ENCODE results near the gene SMTNL1. TPM values are rescaled to one million over a fixed set of nuclear protein-coding genes. Genes with fewer than 3 reads are reported as not detected.

Gene SMTNL1
- total and polyA plus RNA-seq, 4 donors, result not detected

DNA sequence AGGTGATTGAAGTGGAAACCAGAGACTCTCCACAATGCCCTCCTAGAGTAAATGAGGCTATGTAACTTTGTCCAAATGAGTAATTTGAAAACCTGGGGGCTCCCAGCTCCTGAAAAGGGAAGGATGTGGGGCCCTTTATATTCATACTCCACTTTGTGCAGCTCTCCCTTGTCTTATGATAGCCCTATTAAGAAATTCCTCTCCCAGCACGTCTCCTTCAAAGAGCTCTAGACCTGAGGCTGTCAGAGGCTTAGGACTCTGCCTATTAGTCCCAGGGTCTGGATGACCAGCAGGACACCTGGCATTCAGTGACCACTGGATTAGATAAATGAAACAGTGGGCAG lies 24.0 kb upstream of the SMTNL1 start:
- 38% methylated on average over 1 of the region's 1 CpG for WGBS

DNA sequence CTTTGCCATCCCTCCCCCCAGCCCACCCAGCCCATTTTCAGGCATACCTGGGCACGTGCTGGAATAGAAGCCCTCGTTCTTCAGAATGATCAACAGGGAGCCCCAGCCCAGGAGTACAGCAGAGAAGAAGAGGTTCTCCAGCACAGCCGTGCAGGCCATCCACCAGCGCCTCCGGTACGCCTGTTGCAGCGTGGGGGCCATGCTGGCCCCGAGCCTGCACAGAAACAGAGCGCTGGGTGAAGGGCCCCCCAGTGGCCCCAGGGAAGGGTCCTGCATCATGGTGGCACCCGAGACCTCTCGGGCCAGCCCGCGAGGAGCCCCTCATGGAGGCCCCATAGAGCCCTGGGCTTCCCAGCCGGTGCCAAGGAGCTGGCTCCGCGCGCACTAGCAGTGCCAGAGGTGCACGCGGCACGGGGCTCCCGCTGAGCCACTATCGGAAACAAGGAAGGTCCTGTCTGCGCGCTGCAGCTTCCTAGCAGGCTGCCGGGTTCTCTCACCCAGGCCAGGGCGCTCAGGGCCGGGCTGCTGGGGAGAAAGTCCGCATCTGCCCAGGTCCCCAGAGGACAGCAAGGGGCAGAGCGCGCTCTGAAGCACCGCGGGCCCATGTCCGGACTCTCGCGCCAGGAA lies 23.4 kb upstream of the SMTNL1 start:
- no peaks in the 10 kb centered on the region for H3K27me3 ChIP-seq (ENCODE audit: control insufficient read depth in 4 of 4, insufficient read depth in 4 of 4, low read length in 3 of 4)
- peak; percentile 61 for DNase-seq (ENCODE audit: low spot score)
- WGBS, result 7% methylated on average over 35 of the region's 35 CpGs
- peak overlapping the region; percentile 79 to 84 for H3K27ac ChIP-seq (ENCODE audit: low read depth in 1 of 2, low read length in 2 of 2)
- H3K9me3 ChIP-seq (ENCODE audit: control insufficient read depth in 4 of 4, low read length in 3 of 4), result no peaks in the 10 kb centered on the region
- peaks cover 1 to 29% (median 22%) of the 10 kb centered on the region in 4 donors for H3K4me1 ChIP-seq (ENCODE audit: control insufficient read depth in 4 of 4, insufficient read depth in 4 of 4, low read length in 3 of 4)
- no peak for TF ChIP-seq NR2F2 (IDR thresholded peaks at IDR 0.05)
- TF ChIP-seq FOXA2 (IDR thresholded peaks at IDR 0.05), result no peak
- no peak for TF ChIP-seq HNF4A (conservative IDR thresholded peaks at IDR 0.05)
- no peak for TF ChIP-seq FOXA1 (IDR thresholded peaks at IDR 0.05)
- no peak for TF ChIP-seq YY1 (IDR thresholded peaks at IDR 0.05)
- TF ChIP-seq, protein P1, sequence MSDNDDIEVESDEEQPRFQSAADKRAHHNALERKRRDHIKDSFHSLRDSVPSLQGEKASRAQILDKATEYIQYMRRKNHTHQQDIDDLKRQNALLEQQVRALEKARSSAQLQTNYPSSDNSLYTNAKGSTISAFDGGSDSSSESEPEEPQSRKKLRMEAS (IDR thresholded peaks at IDR 0.05), result no peak
- peak overlapping the region; percentile 79 to 97 (median 93) for H3K4me3 ChIP-seq (ENCODE audit: low read depth in 1 of 3, low read length in 3 of 3)
- peaks cover 0 to 8% (median 2%) of the 10 kb centered on the region in 4 donors for H3K36me3 ChIP-seq (ENCODE audit: control insufficient read depth in 4 of 4, insufficient read depth in 3 of 4, low read depth in 1 of 4, low read length in 3 of 4)
- H3K9ac ChIP-seq (ENCODE audit: low read depth in 1 of 2, low read length in 2 of 2), result peak overlapping the region; percentile 16 to 64

More for the DNA sequence above, 24.0 kb upstream of the SMTNL1 start:
- no peaks in the 10 kb centered on the region for H3K27me3 ChIP-seq (ENCODE audit: control insufficient read depth in 4 of 4, insufficient read depth in 4 of 4, low read length in 3 of 4)
- no peak overlapping the region for H3K27ac ChIP-seq (ENCODE audit: low read depth in 1 of 2, low read length in 2 of 2)
- no peak for DNase-seq (ENCODE audit: low spot score)
- peaks cover 0 to 8% (median 4%) of the 10 kb centered on the region in 4 donors for H3K36me3 ChIP-seq (ENCODE audit: control insufficient read depth in 4 of 4, insufficient read depth in 3 of 4, low read depth in 1 of 4, low read length in 3 of 4)
- no peaks in the 10 kb centered on the region for H3K9me3 ChIP-seq (ENCODE audit: control insufficient read depth in 4 of 4, low read length in 3 of 4)
- peak overlapping the region; percentile 41 to 97 (median 93) for H3K4me3 ChIP-seq (ENCODE audit: low read depth in 1 of 3, low read length in 3 of 3)
- peaks cover 1 to 35% (median 27%) of the 10 kb centered on the region in 4 donors for H3K4me1 ChIP-seq (ENCODE audit: control insufficient read depth in 4 of 4, insufficient read depth in 4 of 4, low read length in 3 of 4)
- no peak overlapping the region for H3K9ac ChIP-seq (ENCODE audit: low read depth in 1 of 2, low read length in 2 of 2)
- TF ChIP-seq RAD21 (IDR thresholded peaks at IDR 0.05) (no peak), JUND (IDR thresholded peaks at IDR 0.05) (no peak), FOXA1 (IDR thresholded peaks at IDR 0.05) (no peak), GABPA (IDR thresholded peaks at IDR 0.05 in 1 of 2, conservative IDR thresholded peaks at IDR 0.05 in 1 of 2) (no peak)
- TF ChIP-seq, protein P2, sequence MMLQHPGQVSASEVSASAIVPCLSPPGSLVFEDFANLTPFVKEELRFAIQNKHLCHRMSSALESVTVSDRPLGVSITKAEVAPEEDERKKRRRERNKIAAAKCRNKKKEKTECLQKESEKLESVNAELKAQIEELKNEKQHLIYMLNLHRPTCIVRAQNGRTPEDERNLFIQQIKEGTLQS (IDR thresholded peaks at IDR 0.05), result no peak

DNA sequence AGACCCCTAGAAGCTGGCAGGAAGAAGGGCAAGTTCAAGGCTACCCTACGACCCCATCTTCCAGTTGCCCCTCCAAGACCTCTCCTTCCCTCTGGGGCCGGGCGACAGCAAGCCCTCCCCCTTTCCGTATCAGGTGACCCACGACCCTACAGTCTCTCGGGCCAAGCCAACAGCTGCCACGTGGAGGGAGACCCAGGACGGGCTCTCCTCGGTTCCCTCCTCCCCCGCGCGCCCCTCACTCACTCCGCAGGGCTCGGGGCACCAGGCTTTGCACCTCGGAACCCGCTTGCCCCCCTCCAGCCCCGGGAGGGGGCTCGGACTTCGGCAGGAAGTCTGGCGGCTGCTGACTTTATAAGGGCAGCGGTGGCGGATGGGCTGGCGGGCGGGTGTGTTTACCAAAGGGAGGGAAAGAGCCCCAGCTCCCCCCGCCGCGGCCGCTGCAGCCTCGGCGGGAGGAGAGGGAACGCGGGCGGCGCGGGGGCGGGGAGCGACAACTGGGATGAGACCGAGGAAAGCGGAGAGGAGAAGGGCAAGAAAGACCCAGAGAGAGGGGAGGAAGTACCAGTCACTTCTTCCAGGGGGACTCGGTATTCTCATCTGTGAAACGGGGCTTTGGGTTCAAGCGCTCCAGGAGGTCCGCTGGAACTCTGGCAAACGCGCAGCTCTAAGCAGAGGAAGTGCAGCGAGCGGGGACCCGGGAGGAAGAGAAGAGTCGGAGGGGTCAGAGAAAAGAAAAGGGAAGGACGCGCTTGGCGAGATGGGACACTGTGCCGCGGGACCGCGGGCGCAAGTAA lies 22.7 kb upstream of the SMTNL1 start:
- peaks cover 0 to 8% (median 2%) of the 10 kb centered on the region in 4 donors for H3K36me3 ChIP-seq (ENCODE audit: control insufficient read depth in 4 of 4, insufficient read depth in 3 of 4, low read depth in 1 of 4, low read length in 3 of 4)
- peak overlapping the region; percentile 88 to 97 (median 93) for H3K4me3 ChIP-seq (ENCODE audit: low read depth in 1 of 3, low read length in 3 of 3)
- H3K4me1 ChIP-seq (ENCODE audit: control insufficient read depth in 4 of 4, insufficient read depth in 4 of 4, low read length in 3 of 4), result peaks cover 1 to 27% (median 21%) of the 10 kb centered on the region in 4 donors
- peak overlapping the region; percentile 79 to 84 for H3K27ac ChIP-seq (ENCODE audit: low read depth in 1 of 2, low read length in 2 of 2)
- under 1% methylated on average over 57 of the region's 57 CpGs for WGBS
- TF ChIP-seq FOXA1 (IDR thresholded peaks at IDR 0.05) (no peak), GABPA (IDR thresholded peaks at IDR 0.05 in 1 of 2, conservative IDR thresholded peaks at IDR 0.05 in 1 of 2) (peak in 1 of 2 donors; percentile 25), RXRA (IDR thresholded peaks at IDR 0.05) (peak in 1 of 2 donors; percentile 40), HNF4A (conservative IDR thresholded peaks at IDR 0.05) (no peak), YY1 (IDR thresholded peaks at IDR 0.05) (peak; percentile 40), NR2F2 (IDR thresholded peaks at IDR 0.05) (peak; percentile 55), SP1 (IDR thresholded peaks at IDR 0.05) (no peak), EGR1 (IDR thresholded peaks at IDR 0.05; ENCODE audit: low read depth in 2 of 2) (peak in 1 of 2 donors; percentile 80), RAD21 (IDR thresholded peaks at IDR 0.05) (peak in 1 of 2 donors; percentile 23)
- TF ChIP-seq, protein P1 (IDR thresholded peaks at IDR 0.05), result peak; percentile 50
- TF ChIP-seq, protein P3, sequence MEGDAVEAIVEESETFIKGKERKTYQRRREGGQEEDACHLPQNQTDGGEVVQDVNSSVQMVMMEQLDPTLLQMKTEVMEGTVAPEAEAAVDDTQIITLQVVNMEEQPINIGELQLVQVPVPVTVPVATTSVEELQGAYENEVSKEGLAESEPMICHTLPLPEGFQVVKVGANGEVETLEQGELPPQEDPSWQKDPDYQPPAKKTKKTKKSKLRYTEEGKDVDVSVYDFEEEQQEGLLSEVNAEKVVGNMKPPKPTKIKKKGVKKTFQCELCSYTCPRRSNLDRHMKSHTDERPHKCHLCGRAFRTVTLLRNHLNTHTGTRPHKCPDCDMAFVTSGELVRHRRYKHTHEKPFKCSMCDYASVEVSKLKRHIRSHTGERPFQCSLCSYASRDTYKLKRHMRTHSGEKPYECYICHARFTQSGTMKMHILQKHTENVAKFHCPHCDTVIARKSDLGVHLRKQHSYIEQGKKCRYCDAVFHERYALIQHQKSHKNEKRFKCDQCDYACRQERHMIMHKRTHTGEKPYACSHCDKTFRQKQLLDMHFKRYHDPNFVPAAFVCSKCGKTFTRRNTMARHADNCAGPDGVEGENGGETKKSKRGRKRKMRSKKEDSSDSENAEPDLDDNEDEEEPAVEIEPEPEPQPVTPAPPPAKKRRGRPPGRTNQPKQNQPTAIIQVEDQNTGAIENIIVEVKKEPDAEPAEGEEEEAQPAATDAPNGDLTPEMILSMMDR (IDR thresholded peaks at IDR 0.05; ENCODE audit: low read depth, low read length, missing input control), result no peak
- DNase-seq (ENCODE audit: low spot score), result peak; percentile 72
- no peaks in the 10 kb centered on the region for H3K9me3 ChIP-seq (ENCODE audit: control insufficient read depth in 4 of 4, low read length in 3 of 4)
- H3K9ac ChIP-seq (ENCODE audit: low read depth in 1 of 2, low read length in 2 of 2), result peak overlapping the region; percentile 59 to 64
- H3K27me3 ChIP-seq (ENCODE audit: control insufficient read depth in 4 of 4, insufficient read depth in 4 of 4, low read length in 3 of 4), result no peaks in the 10 kb centered on the region
